Measurements from ENCODE around the gene FAM117B.

The FAM117B gene

GRCh38 chr2:202765436-202765835 is 130.7 kb downstream of the FAM117B start:
- no peak for TF ChIP-seq TAF1 (IDR thresholded peaks at IDR 0.05; ENCODE audit: borderline replicate concordance, insufficient read depth, low read length)
- no peak for TF ChIP-seq FOXP2 (optimal IDR thresholded peaks at IDR 0.05; ENCODE audit: borderline replicate concordance, extremely low read depth, extremely low read length, insufficient read depth)
- TF ChIP-seq SIN3A (IDR thresholded peaks at IDR 0.05; ENCODE audit: borderline replicate concordance, insufficient read depth, low read length), result no peak
- no peak for TF ChIP-seq POLR2AphosphoS5 (IDR thresholded peaks at IDR 0.05; ENCODE audit: low read depth, low read length)
- TF ChIP-seq REST (IDR thresholded peaks at IDR 0.05; ENCODE audit: insufficient read depth in 1 of 2, low read depth in 2 of 2, low read length in 2 of 2), result no peak

- TF ChIP-seq SIN3A (IDR thresholded peaks at IDR 0.05; ENCODE audit: borderline replicate concordance, insufficient read depth, low read length), result no peak
- TF ChIP-seq FOXP2 (optimal IDR thresholded peaks at IDR 0.05; ENCODE audit: borderline replicate concordance, extremely low read depth, extremely low read length, insufficient read depth), result no peak
- no peak for TF ChIP-seq POLR2AphosphoS5 (IDR thresholded peaks at IDR 0.05; ENCODE audit: low read depth, low read length)
- no peak for TF ChIP-seq REST (IDR thresholded peaks at IDR 0.05; ENCODE audit: insufficient read depth in 1 of 2, low read depth in 2 of 2, low read length in 2 of 2)
- no peak for TF ChIP-seq TAF1 (IDR thresholded peaks at IDR 0.05; ENCODE audit: borderline replicate concordance, insufficient read depth, low read length)
Measured at GRCh38 chr2:202768273-202768672, 133.5 kb downstream of the FAM117B start.

GRCh38 chr2:202769201-202769600 is 134.4 kb downstream of the FAM117B start:
- TF ChIP-seq SIN3A (IDR thresholded peaks at IDR 0.05; ENCODE audit: borderline replicate concordance, insufficient read depth, low read length) (no peak), TAF1 (IDR thresholded peaks at IDR 0.05; ENCODE audit: borderline replicate concordance, insufficient read depth, low read length) (no peak), REST (IDR thresholded peaks at IDR 0.05; ENCODE audit: insufficient read depth in 1 of 2, low read depth in 2 of 2, low read length in 2 of 2) (no peak), FOXP2 (optimal IDR thresholded peaks at IDR 0.05; ENCODE audit: borderline replicate concordance, extremely low read depth, extremely low read length, insufficient read depth) (no peak), POLR2AphosphoS5 (IDR thresholded peaks at IDR 0.05; ENCODE audit: low read depth, low read length) (no peak)

GRCh38 chr2:202771336-202771735 is 136.6 kb downstream of the FAM117B start:
- no peak for TF ChIP-seq SIN3A (IDR thresholded peaks at IDR 0.05; ENCODE audit: borderline replicate concordance, insufficient read depth, low read length)
- no peak for TF ChIP-seq TAF1 (IDR thresholded peaks at IDR 0.05; ENCODE audit: borderline replicate concordance, insufficient read depth, low read length)
- TF ChIP-seq FOXP2 (optimal IDR thresholded peaks at IDR 0.05; ENCODE audit: borderline replicate concordance, extremely low read depth, extremely low read length, insufficient read depth), result no peak
- no peak for TF ChIP-seq POLR2AphosphoS5 (IDR thresholded peaks at IDR 0.05; ENCODE audit: low read depth, low read length)
- TF ChIP-seq REST (IDR thresholded peaks at IDR 0.05; ENCODE audit: insufficient read depth in 1 of 2, low read depth in 2 of 2, low read length in 2 of 2), result no peak

All from PFSK-1 (cell line).